Sciatic nerve (tissue), 2 donors: Measurements from ENCODE around the gene GRK3. TPM values are rescaled to one million over a fixed set of nuclear protein-coding genes. Genes with fewer than 3 reads are reported as not detected.

Experiments used
- ATAC-seq: fragments of 200-7000 bp; cut with Tn5 transposase; one replicate; pipeline ENCODE4 v1.9.1; 2020; ENCODE audit warnings: mild to moderate bottlenecking, moderate library complexity
- DNase-seq: peaks from one replicate; pipeline ENCODE4 v3.0.0-alpha.2; 2020; ENCODE audit warnings: low spot score
- intact Hi-C: fragments of 100-400 bp; cut with DNase I; formaldehyde crosslinking; loops from one replicate; pipeline ENCODE4 v1.14.2; 2022
- total RNA-seq: library from RNA; stranded (reverse); fragmentation: NEBNext Ultra II Directional; extraction: Animal tissue kit (Norgen Biotek cat#: 25700); gene quantifications from one replicate; pipeline ENCODE4 v1.2.1, GENCODE V29; 2021
- donor health status: DM: no; HTN: no; CAD: no.
- donor health status: DM: no; HTN: no; CAD: no.

GRK3 gene
- total RNA-seq, 1 donor from 2014 or later, result 13.5 TPM

DNA sequence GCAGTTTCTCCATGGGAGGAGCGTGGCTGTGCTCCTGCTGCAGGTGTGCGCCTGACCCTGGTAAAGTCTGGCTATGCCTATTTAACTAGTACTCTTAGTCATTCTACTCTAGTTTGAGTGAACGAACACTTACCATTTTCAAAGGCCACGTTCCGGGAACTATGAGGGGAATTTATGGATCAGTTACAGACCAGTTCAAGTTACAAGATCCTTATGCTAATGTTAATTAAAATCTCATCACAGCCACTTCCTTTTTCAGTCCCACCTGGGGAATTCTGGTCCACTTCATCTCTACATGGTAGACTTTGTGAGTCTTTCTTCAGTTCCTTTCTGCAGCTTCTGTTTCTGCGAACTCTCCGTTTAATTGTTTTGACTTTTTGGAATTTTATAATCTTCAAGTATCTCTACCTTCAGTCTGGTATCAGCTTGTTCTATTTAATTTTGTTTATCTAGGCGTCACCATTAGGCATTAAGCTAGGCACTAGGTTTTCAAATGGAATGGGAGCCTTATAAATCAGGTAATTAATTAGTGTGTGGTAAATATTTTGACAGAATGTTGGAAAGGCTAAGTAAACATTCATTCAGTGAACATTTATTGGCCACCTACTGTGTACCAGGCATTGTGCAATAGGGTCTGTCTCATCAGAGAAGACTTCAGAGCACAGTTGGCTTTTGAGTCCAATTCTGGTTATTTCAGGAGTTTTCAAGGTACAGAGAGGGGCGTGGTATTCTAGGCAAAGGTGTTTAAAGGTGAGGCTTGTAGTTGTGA lies 78.9 kb downstream of the GRK3 start:
- no peak for ATAC-seq
- DNase-seq, result no peak
- intact Hi-C loops, result no loop called here

DNA sequence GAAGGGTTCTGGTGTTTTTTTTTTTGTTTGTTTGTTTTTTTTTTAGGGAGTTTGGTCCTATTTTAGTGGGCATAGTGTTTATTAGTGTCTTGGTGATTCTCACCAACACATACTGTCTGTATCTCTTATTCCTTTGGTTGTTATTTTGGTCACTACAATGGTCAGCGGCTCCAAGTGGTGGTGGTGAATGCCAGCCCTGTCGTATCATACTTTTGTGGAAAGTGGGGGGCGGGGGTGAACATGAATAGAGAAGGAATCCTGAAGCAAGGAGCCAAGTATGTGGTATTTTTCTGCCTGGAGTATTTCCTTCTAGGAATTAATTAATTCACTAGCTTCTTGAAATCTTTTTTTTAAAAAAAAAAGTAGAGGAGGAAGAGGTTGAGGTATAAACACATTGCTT lies 79.6 kb downstream of the GRK3 start:
- ATAC-seq, result no peak
- intact Hi-C loops, result no loop called here
- no peak for DNase-seq

DNA sequence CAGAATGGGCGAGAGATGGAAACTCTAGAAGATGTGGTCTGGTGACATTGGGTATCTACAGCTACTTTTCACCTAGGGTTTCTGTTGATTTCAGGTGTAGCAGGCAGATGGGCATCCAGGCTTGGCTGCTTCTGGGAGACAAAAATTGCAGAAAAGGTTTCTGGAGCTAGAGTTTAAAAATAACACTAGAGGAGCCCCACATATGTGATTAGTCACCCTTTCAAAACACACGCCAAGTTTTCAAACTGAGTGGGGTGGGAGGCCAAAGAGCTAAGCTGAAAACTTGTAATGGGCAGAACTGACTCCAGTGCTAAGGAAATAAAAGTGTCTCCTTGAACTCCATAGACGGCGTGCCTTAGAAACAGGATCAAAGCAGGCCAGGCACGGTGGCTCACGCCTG lies 80.8 kb downstream of the GRK3 start:
- no peak for DNase-seq
- no peak for ATAC-seq
- intact Hi-C loops, result no loop called here

DNA sequence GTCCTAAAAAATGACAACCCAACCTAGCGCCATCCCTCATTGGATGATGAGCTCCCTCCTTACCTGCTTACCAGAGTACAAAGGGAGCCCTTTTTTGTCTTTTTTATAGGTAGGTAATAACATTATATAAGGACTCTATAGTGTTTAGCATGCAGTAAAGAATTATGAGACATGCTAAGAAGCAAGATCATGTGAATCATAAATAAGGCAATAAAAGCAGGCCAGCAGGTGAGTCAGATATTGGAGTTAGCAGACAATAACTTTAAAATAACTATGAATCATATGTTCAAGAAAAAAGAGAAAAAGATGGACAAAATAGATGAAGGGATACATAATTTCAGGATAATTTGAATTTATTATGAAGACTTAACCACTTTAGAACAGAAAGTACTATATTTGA lies 81.5 kb downstream of the GRK3 start:
- intact Hi-C loops, result no loop called here
- ATAC-seq (no peak), DNase-seq (no peak)

DNA sequence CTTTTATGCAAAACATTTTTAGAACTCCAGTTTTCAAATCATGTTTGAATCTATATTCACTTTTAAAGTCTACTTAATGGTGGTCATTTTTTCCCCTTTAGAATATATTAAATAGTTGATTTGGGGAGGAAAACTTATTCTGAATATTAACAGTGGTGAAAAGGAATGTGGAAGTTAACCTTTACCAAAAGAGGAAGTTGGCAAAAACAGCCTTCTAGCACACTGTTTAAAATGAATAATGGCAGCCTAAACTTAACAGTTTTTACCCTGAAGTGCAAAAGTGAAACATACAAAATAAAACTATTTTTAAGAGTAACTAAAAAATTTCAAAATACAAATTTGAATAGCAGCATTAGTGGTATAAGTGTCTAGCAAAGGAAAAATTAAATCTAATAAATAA lies 86.4 kb downstream of the GRK3 start:
- ATAC-seq, result no peak

DNA sequence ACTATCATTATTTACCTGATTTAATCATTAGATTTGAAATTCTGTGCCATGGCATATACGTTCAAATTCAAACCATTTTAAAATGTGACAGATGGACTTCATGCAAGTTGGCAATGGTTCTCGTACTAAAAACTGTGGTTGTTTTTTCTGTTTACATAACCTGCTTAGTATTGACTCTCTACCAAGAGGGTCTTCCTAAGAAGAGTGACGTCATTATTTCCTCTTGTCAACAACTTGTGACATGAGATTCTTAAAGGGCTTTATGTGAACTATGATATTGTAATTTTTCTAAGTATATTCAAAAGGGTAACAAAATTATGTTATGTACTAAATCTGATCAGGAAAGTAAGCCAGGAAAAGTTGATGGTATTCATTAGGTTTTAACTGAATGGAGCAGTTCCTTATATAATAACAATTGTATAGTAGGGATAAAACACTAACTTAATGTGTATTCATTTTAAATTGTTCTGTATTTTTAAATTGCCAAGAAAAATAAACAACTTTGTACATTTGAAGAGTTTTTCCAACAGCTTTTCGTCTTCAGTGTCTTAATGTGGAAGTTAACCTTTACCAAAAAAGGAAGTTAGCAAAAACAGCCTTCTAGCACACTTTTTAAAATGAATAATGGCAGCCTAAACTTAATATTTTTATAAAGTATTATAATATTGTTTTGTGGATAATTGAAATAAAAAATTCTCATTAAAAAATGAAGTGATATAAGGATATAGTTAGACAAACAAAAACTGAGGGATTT lies 87.0 kb downstream of the GRK3 start:
- ATAC-seq, result no peak
- no peak for DNase-seq
- intact Hi-C loops, result no loop called here

More for the DNA sequence above, 86.4 kb downstream of the GRK3 start:
- intact Hi-C loops, result no loop called here
- DNase-seq, result no peak

DNA sequence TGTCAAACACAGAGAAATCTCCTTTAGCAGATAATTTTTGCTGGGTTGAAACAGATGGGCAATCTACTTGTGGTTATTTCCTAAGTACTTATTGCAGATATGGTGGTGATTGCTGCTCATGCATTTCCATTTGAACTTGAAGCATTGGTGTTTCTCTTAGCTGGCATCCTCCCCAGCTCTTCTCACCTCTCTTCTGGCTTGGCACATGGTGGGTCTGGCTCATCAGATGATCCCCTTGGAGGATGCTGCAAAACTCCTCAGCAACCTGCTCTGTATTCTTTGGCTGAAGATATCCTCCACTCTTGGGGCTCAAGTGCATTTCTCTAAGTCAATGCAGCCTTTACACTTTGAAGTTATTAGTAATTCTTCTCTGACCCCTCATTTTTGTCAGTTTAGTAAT lies 90.2 kb downstream of the GRK3 start:
- intact Hi-C loops, result no loop called here
- ATAC-seq (no peak), DNase-seq (no peak)

DNA sequence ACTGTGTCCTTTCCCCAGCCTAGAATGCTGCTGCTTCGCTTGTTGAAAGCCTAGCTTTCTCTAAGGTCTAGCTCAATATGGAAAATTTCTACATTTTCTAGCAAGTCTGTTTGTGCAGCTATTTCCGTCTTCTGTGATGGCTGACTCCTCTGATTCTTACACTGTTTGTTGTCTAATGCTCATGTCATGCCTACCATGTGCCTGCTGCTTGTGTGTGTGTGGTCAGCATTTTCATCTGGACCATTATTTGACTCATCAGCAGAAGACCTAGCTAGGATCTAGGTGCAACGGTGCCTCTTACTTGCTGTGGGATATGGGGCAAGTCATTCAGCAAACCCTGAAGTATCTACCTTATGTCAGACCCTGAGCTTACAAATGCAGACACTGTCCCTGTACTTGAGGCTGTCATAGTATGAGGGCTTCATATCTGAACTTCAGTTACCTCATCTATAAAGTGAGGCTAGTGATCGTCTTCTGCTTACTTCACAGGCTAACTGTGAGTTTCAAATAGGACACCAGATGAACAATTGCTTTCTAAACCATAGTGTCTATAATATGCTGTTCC lies 91.0 kb downstream of the GRK3 start:
- ATAC-seq (no peak), DNase-seq (no peak)
- intact Hi-C loops, result no loop called here

DNA sequence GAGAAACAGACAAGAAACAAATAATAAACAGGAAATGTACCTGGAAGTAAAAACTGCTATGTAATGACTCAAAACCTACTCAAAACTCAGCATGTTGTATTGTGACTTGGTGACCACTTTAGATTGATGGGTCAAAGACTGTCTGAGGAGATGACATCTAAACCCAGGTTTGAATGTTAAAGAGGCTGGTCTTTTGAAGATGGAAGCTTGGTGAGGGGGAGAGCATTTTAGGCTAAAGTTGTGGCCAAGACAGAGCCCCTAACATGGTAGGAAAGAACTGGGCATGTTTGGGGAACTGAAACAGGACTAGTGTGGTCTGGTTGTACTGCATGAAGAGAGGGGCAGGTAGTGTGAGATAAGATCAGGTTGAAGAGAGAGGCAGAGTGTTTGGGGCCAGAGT lies 92.2 kb downstream of the GRK3 start:
- ATAC-seq (no peak), DNase-seq (no peak)
- intact Hi-C loops, result no loop called here

DNA sequence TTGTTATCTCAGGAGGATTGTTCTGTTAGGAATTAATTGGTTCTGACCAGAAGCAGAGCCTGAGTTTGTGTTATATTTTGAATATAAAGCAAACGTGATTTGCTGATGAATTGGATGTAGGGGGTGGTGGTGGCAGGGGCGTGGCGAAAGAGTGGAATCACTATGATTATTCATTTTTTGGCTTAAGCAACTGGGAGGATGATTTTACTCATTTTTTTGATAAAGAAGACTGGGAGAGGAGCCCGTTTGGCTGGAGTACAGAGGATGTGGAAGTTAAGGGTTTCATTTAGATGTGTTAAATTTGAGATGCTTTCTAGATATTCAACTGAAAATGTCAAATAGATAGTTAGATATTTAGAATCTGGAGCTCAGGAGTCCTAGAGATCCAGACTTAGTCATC lies 94.2 kb downstream of the GRK3 start:
- intact Hi-C loops, result no loop called here
- DNase-seq, result no peak
- ATAC-seq, result no peak

DNA sequence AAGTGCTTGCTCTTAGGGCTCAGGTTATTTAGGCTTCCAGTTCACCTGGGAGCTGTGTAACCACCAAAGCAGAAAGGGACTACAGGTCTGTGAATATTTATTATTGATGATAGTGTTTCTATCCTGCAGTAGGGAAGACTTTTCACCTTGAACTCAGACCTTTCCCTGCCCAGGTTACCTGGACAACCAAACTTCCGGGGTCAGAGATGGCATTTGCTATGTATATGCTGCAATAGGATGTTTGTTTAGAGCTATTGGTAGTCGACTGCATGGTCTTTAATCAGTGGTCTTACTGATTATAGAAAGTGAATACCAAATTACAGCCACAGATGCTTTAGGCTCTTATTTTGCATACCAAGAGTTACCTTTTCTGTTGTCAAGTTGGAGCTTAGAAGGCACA lies 94.9 kb downstream of the GRK3 start:
- intact Hi-C loops, result no loop called here
- ATAC-seq (no peak), DNase-seq (no peak)

DNA sequence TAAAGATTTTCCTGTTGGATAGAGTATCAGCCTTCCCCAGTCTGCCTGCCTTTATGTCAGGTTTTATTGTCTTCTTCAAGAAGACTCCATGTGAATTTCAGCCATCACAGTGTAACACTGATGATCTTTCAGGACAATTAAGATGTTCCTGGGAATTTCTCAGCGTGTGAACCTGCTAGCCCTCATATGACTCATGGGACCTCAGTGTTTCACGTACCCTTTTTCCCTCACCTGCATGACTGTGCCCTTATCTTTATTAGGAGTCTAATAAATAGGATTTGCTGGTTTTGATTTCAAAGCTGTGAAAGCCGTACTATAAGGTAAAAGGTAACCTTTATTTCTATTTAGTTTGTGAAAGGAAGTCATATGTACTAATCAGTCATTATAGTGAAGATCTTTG lies 95.9 kb downstream of the GRK3 start:
- intact Hi-C loops, result no loop called here
- ATAC-seq (no peak), DNase-seq (no peak)

DNA sequence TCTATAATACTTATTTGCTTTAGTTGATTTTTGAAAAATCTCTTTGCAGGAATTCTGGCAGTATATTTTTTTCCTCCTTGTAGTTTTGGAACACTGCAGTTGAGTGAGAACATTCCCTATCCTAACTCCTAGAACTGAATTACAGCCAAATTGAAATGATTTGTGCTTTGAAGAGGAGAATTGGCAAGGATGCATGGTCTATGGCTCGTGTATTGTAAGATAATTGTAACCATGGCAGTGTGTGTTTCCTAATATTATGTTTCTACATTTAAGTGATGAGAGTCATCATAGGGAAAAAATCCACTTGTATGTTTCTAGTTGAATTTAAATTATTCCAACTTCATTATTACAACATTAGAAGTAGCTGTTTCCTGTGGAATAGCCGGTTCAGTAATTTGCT lies 96.6 kb downstream of the GRK3 start:
- intact Hi-C loops, result no loop called here
- ATAC-seq (no peak), DNase-seq (no peak)

DNA sequence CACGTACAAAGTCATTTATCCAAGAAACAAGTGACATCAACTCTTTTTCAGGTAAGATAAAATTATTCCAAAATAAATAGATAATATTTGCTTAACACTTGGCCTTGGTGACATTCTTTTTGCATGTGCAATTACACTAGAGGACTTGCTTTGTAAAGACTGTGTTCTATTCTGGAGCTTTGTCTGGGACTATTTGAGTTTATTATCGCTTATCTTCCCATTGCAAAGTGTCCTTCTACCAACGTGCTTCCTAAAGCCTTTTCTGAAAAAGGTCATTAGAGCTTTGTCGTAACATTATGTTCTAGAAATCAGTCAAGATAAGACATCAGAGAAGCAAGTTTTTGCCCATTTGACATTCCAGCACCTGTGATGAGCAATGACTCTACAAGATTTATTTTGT lies 99.2 kb downstream of the GRK3 start:
- ATAC-seq, result no peak
- intact Hi-C loops, result no loop called here
- DNase-seq, result no peak

DNA sequence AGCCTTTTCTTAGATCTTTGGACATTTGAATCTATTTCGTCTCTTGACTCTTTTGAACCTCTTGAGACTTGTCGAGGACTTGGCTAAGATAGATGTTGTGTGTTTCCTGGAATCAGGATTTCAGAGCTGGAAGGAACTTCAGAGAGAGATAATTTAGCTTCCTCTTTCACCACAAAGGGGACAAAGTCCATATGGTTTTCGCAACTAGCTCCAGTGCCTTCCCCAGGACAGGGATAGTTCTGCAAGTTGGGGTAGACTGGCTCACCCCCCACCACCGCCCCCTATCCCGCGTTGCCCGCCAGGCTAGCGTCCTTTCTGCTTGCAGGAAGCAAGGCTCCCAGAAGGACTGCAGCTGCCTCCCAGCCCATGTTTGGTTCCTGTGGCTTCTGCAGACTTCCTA lies 101.8 kb downstream of the GRK3 start:
- DNase-seq (peak; percentile 80), ATAC-seq (peak; percentile 89)

DNA sequence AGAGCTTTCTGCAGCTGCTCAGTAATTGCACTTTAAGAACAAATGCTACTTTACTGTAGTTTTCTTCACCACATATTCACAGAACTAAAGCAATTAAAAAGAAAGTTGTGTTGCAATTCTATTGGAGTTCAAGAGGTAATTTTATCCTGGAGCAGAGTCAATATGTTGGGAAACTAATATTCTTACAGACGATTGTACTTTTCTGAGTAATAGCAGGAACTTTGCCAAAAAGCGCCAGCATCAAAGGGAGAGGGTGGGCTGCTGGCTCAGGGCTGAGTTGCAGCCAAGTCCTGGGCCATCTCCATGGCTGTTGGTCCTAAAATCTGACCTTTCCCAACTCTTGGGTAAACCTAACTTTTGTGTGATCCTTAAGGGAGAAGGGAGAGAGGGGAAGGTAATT lies 104.0 kb downstream of the GRK3 start:
- DNase-seq, result no peak

More for the DNA sequence above, 101.8 kb downstream of the GRK3 start:
- intact Hi-C loops, result no loop called here

DNA sequence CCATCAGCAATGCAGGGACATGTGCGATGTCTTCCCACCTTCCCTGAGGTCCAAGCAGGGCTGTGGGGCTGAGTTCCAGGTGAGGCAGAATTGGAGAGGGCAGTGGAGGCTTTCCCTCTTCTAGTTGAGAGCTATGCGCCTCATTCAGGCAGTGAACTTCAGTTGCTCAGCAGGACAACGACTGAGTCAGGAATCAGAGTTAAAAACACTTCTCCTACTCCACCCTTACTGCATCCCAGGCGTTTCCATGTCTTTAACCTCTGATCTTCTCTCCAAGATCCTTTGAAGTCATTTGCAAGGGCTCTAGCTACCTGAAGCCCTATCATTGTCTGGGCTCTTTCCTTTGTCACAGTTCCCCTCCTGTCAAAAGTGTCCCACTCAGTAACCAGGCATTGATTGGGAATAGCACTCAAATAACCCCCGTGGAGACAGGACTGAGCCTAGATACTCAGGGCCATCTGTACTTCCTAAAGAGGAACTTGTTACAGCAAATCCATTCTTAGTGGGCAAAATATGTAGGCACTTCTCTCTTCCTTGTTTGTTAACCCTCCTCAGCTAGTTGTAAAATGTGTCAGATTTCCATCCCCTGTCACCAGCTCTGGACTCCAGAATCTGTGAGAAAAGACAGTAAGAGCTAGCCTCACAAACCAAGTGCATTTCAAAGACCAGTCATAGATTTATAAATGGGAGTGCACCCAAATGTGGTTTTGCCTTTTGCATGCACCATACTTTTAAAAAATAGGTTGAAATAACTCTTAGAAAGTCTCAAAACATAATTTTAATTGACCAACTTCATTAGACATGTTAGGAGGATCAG lies 105.0 kb downstream of the GRK3 start:
- ATAC-seq, result no peak
- intact Hi-C loops, result no loop called here
- no peak for DNase-seq

More for the DNA sequence above, 104.0 kb downstream of the GRK3 start:
- peak; percentile 80 for ATAC-seq
- intact Hi-C loops, result no loop called here

DNA sequence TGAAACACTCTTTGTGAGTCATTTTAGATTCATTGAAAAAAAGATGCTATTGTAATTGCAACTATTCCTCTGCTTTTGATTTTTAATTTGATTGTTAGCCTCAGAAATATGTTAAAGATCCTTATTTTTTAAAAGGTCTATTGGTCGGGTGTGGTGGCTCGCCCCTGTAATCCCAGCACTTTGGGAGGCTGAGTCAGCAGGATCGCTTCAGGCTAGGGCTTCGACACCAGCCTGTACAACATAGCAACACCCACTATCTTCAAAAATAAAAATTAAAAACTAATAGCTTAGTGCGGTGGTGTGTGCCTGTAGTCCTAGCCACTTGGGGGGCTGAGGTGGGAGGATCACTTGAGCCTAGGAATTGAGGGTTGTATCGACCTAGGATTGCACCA lies 105.6 kb downstream of the GRK3 start:
- DNase-seq (no peak), ATAC-seq (no peak)
- intact Hi-C loops, result no loop called here

DNA sequence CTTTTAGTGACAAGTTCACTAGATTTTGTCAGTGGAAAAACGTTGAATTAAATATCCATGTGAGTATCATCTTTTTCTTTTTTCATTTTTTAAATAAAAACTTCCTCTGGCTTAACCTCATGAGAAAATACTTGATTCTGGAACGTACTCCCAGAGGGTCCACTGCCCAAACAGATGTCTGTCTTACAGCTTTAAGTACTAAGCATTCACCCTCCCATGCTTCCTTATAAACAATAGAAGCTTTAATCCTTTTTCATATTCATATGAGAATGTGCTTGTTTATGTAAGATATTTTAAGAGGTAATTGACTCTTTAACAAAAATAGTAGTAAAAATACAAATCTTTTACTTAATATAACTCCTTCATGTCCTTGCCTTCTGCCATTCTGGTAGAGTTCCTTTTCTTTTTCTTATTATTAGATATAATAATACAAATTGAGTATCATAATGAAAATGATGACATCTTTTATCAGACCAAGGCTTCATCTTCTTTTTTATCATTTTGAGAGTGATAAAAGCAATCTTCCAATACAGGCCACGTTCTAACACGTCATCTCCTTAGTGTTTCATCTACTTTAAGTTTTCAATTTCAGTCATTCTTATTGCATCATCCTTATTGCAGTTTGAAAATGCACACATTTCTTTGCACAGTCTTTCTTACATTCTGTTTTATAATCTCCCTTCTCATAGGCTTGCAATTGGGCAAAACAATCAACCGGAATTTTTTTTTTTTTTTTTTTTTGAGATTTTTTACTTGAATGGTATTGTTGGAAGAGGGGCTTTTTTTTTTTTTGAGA lies 108.0 kb downstream of the GRK3 start:
- no peak for ATAC-seq
- intact Hi-C loops, result no loop called here
- no peak for DNase-seq
